GM18526 (cell line): ENCODE results near the gene RELN.

Experiments
- POLR2A ChIP-seq: IDR thresholded peaks from 3 replicates; pipeline ENCODE4 v1.6.1; 2011; ENCODE audit not compliant: insufficient read length; ENCODE audit errors: extremely low read depth

The RELN gene

GRCh38 chr7:103499976-103500375 lies 489.5 kb downstream of the RELN start:
- no peak for TF ChIP-seq POLR2A

GRCh38 chr7:103487419-103487818 lies 502.0 kb downstream of the RELN start:
- TF ChIP-seq POLR2A = no peak

DNA sequence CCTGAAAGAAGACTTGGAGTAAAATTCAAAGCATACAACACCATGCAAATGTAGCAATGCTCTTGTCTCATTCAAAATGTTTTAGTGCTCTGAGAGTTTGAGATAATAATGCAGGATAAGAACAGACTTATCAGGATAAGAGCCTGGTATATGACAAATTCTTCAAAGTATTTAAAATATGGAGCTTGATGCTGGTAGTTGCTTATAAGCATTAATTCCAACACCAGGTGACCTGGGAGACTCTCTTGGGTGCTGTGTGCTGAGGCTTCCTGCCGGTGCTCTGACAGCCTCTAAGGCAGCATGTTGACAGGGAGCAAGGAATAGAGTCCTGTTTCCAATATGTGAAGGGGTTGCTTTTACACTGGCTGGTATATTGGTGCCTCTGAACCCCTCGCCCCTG lies 508.7 kb downstream of the RELN start:
- no peak for TF ChIP-seq POLR2A

DNA sequence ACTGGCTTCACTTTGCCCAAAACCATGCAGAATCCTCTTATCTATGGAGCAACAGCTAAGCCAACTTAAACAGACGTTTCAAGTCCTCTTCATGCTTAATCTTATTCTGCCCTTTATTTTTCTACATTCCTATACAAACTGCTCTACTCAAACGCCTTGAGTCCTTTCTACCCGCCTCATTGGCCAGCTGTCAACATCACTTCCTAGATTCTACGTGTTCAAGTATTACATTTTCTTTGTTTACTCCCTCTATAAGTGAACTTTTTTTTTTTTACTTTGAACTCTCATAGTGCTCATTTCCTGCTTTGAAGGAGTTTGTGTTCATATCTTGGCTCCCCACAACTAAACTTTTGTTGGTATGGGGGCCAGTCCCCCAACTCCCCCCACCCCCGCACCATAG lies 514.5 kb downstream of the RELN start:
- no peak for TF ChIP-seq POLR2A

DNA sequence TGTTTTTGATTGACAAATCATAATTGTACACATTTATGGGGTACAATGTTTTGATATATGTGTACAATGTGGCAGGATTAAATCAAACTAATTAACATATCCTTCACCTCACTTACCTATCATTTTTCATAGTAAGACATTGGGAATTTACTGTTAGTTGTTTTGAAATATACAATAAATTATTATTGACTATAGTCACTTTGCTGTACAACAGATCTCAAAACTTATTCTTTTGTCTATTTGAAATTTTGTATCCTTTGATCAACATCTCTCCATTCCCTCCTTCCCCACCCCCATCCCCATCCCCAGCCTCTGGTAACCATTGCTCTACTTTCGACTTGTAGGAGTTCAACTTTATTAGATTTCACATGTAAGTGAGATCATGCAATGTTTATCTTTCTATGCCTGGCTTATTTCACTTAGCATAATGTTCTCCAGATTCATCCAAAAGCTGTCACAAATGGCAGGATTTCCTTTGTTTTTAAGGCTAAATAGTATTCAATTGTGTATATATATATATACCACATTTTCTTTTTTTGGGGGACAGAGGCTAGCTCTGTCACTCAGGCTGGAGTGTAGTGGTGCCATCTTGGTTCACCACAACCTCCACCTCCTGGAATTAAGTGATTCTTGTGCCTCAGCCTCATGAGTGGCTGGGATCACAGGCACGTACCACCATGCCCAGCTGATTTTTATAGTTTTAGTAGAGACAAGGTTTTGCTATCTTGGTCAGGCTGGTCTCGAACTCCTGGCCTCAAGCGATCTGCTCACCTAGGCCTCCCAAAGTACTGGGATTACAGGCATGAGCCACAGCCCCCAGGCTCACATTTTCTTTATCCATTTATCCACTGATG lies 520.1 kb downstream of the RELN start:
- no peak for TF ChIP-seq POLR2A

DNA sequence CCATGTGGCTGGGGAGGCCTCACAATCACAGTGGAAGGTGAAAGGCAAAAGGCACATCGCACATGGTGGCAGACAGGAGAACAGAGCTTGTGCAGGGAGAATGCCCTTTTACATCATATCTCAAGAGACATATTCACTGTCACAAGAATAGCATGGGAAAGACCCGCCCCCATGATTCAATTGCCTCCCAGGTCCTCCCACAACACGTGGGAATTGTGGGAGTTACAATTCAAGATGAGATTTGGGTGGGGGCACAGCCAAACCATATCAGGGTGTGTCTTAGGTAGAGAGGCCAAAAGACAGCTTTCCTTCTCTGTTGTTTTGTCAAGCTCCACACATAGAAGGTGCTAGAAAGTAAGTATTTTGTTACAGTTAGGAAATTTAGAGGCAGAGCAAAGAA lies 522.6 kb downstream of the RELN start:
- no peak for TF ChIP-seq POLR2A

DNA sequence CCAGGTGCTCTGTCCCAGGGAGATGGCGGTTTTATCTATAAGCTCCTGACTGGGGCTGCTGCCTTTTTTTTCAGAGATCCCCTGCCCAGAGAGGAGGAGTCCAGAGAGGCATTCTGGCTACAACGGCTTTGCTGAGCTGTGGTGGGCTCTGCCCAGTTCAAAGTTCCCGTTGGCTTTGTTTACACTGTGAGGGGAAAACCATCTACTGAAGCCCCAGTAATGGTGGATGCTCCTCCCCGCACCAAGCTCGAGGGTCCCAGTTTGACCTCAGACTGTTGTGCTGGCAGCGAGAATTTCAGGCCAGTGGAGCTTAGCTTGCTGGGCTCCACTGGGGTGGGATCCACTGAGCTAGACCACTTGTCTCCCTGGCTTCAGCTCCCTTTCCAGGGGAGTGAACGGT lies 527.1 kb downstream of the RELN start:
- TF ChIP-seq POLR2A = no peak

DNA sequence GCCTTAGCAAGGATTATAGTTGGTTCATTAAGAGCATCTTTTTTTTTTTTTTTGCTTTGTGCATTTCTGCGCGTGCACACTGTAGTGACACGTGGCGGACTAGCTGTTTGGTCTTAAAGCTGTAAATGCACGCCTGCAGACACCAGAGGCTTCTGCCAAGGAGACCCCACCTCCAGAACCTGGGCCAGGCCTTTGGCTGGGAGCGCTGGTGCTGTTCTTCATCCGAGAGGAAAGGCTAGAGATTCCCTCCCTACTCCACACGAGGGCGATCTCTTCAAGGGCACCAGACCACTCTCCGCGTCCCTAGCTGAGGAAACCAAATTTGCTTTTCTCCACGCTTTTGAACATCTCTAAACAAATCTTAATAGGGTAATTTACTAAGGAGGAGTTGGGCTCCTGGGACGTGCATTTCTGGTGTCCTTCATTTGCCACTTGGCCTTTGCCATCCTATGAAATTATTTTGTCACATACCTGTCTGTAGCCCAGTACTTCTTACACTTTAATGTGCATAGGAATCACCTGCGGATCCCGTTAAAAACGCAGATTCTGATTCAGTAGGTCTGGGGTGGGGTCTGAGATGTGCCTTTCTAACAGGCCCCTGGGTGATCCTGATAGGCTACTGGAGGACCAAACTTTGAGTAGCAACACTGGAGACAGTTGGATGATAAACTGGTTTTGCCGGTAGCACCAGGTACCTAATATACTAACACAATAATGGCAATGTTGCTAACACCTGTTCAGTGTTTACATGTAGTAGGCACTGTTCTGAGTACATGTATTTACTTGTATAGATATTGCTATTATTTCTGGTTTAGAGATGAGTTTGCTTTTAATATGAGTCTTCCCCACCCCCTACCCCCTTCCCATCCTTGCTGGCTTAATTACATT lies 542.1 kb downstream of the RELN start:
- TF ChIP-seq POLR2A = no peak

DNA sequence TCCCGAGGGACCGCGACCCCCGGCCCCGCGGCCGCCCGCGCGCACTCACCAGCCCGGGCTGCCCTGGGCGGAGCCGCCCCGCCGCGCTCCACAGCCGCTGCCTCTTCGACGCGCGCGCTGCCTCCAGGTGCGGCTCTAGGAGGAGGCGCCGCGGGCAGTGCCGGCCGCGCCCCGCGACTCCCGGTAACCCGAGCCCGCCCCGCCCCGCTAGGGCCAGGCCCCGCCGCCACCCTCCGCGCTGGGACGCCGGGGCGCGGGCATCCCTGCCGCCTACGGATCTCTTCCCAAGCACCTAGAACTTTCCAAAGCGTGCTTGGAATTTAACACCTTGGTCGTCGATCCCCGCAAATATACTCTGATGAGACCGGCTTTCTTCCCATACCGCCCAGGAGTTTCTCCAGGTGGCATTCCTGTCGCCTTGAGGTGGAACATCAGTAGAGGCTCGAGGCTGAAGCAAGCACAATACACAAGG lies 543.4 kb downstream of the RELN start, which contains the start of gene SLC26A5:
Gene SLC26A5, minus strand, starts transcription at position 159 of the 472 bp plus-strand sequence. CDS start 24,693 bp downstream, outside the sequence.
- no peak for TF ChIP-seq POLR2A

GRCh38 chr7:103445228-103446048 lies 544.0 kb downstream of the RELN start:
- no peak for TF ChIP-seq POLR2A

- no peak for TF ChIP-seq POLR2A
Observed at GRCh38 chr7:103439661-103440060, 549.8 kb downstream of the RELN start.

- no peak for TF ChIP-seq POLR2A
Observed at GRCh38 chr7:103437623-103438022, 551.8 kb downstream of the RELN start.

DNA sequence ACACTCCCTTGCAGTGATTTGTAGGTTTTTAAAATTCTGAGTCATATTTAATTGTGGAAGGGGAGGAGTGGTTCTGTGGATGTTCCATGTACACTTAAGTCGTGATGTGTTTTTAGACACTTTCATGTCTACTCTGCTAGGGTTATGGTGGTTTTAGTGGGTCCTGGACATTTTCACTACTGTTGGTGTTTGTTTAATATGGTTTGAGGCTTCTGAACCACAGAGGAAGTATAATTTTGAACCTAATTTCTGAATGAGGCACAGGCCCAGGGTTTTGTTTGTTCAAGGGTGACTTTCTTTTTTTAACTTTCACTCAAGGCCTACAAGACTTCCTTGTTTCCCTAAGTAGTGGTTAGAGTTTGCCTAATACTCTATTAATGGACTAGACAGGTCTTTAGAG lies 556.7 kb downstream of the RELN start:
- no peak for TF ChIP-seq POLR2A

- no peak for TF ChIP-seq POLR2A
Observed at GRCh38 chr7:103425177-103425576, 564.3 kb downstream of the RELN start.

- no peak for TF ChIP-seq POLR2A
Observed at GRCh38 chr7:103423467-103424179, 565.8 kb downstream of the RELN start.
